ENCODE measurements around the gene DPYD. TPM values are rescaled to one million over a fixed set of nuclear protein-coding genes. Genes with fewer than 3 reads are reported as not detected.

The DPYD gene
- total RNA-seq, 1 donor from 2014 or later = 12.8 TPM

DNA sequence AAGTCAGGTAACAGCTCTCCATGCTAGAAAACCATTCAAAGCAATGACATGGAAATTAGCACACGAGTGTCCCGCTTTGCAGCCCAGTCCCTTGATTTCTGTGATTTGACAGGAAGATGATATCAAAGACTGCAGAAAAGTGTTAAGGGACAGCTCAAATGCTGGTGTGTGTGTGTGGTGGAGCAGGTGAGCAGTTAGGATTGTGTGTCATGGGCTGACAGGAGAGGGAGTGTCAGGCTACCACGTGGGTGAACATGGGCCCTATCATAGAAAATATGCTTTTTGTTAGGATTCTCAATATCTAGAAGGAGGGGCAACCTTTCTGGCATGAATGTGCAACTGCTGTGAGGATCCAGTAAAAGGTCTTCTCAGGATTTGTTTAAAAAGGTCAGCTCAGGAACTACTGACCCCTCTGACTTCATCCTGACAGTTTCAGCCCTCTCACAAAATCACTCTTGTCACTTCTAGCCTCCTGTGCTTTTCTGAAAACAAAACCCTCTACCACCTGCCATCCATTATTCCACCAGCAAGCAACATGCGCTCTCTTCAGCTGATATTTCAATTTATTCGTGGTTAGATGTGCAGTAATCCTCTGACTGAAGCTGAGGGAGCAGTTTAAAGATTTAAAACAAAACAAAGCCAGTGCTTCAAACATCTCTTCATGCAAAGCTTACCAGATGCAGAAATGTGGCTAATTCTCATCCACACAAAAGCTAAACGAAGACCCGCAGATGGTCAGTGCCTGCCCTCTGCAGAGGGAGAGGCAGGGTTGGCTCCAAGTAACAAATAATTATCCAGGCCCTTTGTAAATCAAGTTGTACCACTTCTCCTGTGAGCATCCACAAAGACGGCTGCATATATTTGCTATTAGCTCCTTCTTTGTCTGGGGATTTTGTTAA lies 801.3 kb downstream of the DPYD start:
- H3K36me3 Mint-ChIP-seq (ENCODE audit: unreplicated experiment) = no peaks in the 10 kb centered on the region
- peak overlapping the region; percentile 91 for H3K27ac Mint-ChIP-seq (ENCODE audit: unreplicated experiment)
- H3K4me1 Mint-ChIP-seq (ENCODE audit: low read depth, unreplicated experiment) = peaks cover 21% of the 10 kb centered on the region
- H3K27me3 Mint-ChIP-seq (ENCODE audit: unreplicated experiment) = no peaks in the 10 kb centered on the region
- no peak for DNase-seq
- peak overlapping the region; percentile 2 for H3K4me3 Mint-ChIP-seq (ENCODE audit: unreplicated experiment)
- TF ChIP-seq CTCF (IDR thresholded peaks at IDR 0.05; ENCODE audit: partially characterized antibody, unreplicated experiment) = no peak
- no peaks in the 10 kb centered on the region for H3K9me3 Mint-ChIP-seq (ENCODE audit: unreplicated experiment)

GRCh38 chr1:97114842-97115241 lies 806.0 kb downstream of the DPYD start:
- DNase-seq = no peak
- H3K4me3 Mint-ChIP-seq (ENCODE audit: unreplicated experiment) = no peak overlapping the region
- no peak overlapping the region for H3K27ac Mint-ChIP-seq (ENCODE audit: unreplicated experiment)
- no peaks in the 10 kb centered on the region for H3K9me3 Mint-ChIP-seq (ENCODE audit: unreplicated experiment)
- H3K36me3 Mint-ChIP-seq (ENCODE audit: unreplicated experiment) = no peaks in the 10 kb centered on the region
- no peaks in the 10 kb centered on the region for H3K27me3 Mint-ChIP-seq (ENCODE audit: unreplicated experiment)
- peaks cover 17% of the 10 kb centered on the region for H3K4me1 Mint-ChIP-seq (ENCODE audit: low read depth, unreplicated experiment)
- TF ChIP-seq CTCF (IDR thresholded peaks at IDR 0.05; ENCODE audit: partially characterized antibody, unreplicated experiment) = no peak

DNA sequence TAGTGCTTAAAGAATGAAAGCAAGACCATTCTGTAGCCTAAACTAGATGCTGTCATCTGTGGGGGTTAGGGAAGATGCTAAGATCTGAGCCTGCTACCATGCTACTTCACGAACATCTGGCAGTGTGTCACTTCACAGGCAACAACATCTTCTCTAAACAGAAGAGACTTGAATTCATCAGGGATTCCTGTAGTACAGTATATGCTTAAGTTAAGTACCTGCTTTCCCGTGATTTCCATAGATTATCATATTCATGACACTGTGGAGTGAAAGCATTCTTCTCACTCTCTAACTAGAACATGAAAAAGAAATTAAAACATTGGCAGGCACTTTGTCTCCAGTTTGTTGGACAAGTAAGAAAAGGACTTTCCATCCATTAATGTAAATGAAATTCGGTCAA lies 808.4 kb downstream of the DPYD start:
- Mint-ChIP-seq H3K9me3 (ENCODE audit: unreplicated experiment) (no peaks in the 10 kb centered on the region), H3K27ac (ENCODE audit: unreplicated experiment) (no peak overlapping the region), H3K4me1 (ENCODE audit: low read depth, unreplicated experiment) (no peaks in the 10 kb centered on the region), H3K27me3 (ENCODE audit: unreplicated experiment) (no peaks in the 10 kb centered on the region), H3K4me3 (ENCODE audit: unreplicated experiment) (no peak overlapping the region), H3K36me3 (ENCODE audit: unreplicated experiment) (no peaks in the 10 kb centered on the region)
- TF ChIP-seq CTCF (IDR thresholded peaks at IDR 0.05; ENCODE audit: partially characterized antibody, unreplicated experiment) = no peak
- no peak for DNase-seq

DNA sequence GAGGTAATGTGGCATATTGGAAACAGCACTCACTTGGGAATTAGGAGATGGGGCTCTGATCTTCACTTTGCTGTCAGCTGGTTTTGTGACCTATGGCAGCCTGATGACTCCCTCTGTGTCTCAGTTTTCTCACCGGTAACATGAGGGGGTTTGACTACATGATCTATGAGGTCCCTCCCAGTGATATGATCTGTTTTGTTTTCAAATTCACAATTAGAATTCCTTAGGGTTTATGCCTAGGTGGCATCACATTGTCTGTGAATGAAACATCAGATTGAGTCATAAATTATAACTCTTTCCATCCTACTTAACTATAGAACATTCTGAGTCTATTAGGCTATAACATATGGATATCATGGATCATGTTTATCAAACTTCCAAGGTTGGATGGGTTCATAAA lies 812.7 kb downstream of the DPYD start:
- Mint-ChIP-seq H3K36me3 (ENCODE audit: unreplicated experiment) (peaks cover 15% of the 10 kb centered on the region), H3K4me3 (ENCODE audit: unreplicated experiment) (no peak overlapping the region), H3K4me1 (ENCODE audit: low read depth, unreplicated experiment) (peaks cover 5% of the 10 kb centered on the region), H3K27ac (ENCODE audit: unreplicated experiment) (no peak overlapping the region), H3K9me3 (ENCODE audit: unreplicated experiment) (peaks cover 5% of the 10 kb centered on the region), H3K27me3 (ENCODE audit: unreplicated experiment) (peaks cover 3% of the 10 kb centered on the region)
- no peak for DNase-seq
- no peak for TF ChIP-seq CTCF (IDR thresholded peaks at IDR 0.05; ENCODE audit: partially characterized antibody, unreplicated experiment)

DNA sequence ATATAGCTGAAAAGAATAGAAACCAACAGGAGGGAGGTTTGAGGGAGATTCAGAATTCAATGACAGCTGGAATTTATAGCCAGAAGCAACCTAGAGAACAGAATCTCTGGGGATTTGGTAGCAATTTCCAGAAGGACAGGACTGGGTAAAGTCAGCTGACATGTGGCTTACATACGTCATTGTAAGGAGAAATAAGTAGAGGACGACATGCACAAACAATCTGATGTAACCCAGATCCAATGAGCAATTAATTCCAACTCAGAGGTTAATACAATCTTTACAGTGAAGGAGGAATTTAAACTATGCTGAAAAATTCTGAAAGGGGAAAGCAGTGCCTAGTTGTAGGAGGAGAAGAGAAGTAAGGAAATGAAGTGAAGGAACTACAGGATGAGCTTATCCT lies 815.3 kb downstream of the DPYD start:
- peaks cover 3% of the 10 kb centered on the region for H3K27me3 Mint-ChIP-seq (ENCODE audit: unreplicated experiment)

More for the DNA sequence above, 815.3 kb downstream of the DPYD start:
- no peak for TF ChIP-seq CTCF (IDR thresholded peaks at IDR 0.05; ENCODE audit: partially characterized antibody, unreplicated experiment)
- Mint-ChIP-seq H3K36me3 (ENCODE audit: unreplicated experiment) (peaks cover 15% of the 10 kb centered on the region), H3K4me1 (ENCODE audit: low read depth, unreplicated experiment) (peaks cover 13% of the 10 kb centered on the region), H3K9me3 (ENCODE audit: unreplicated experiment) (peaks cover 5% of the 10 kb centered on the region), H3K4me3 (ENCODE audit: unreplicated experiment) (no peak overlapping the region), H3K27ac (ENCODE audit: unreplicated experiment) (peak overlapping the region; percentile 74)
- DNase-seq = no peak

All from glutamatergic neuron (in vitro differentiated cells).